Measurements from ENCODE around the gene GPRC5C.
A peak's percentile ranks its signal among the peaks of the same experiment; 100 is the strongest.
"Not testable (repeated sequence)": the region's sequence is repeated elsewhere in the genome, so short reads cannot be mapped to it uniquely, and the experiment has no call there.

The GPRC5C gene

GRCh38 chr17:74472890-74473289 lies 41.0 kb downstream of the GPRC5C start:
- DNase-seq (ENCODE audit: low read depth) = no peak

- DNase-seq (ENCODE audit: low read depth) = no peak
Measured at GRCh38 chr17:74473294-74473693, 41.4 kb downstream of the GPRC5C start.

GRCh38 chr17:74474043-74474792 lies 42.3 kb downstream of the GPRC5C start:
- DNase-seq (ENCODE audit: low read depth) = no peak

GRCh38 chr17:74475189-74475588 lies 43.3 kb downstream of the GPRC5C start:
- no peak for DNase-seq (ENCODE audit: low read depth)

- no peak for DNase-seq (ENCODE audit: low read depth)
Measured at GRCh38 chr17:74477411-74477810, 45.5 kb downstream of the GPRC5C start.

GRCh38 chr17:74478420-74479100 lies 46.7 kb downstream of the GPRC5C start:
- DNase-seq (ENCODE audit: low read depth) = no peak

- DNase-seq (ENCODE audit: low read depth) = no peak
Measured at GRCh38 chr17:74480290-74480689, 48.4 kb downstream of the GPRC5C start.

- no peak for DNase-seq (ENCODE audit: low read depth)
Measured at GRCh38 chr17:74481621-74482020, 49.7 kb downstream of the GPRC5C start.

GRCh38 chr17:74484066-74484465 lies 52.2 kb downstream of the GPRC5C start:
- no peak for DNase-seq (ENCODE audit: low read depth)

- DNase-seq (ENCODE audit: low read depth) = no peak
Measured at GRCh38 chr17:74485022-74485743, 53.3 kb downstream of the GPRC5C start.

- no peak for DNase-seq (ENCODE audit: low read depth)
Measured at GRCh38 chr17:74485841-74486240, 54.0 kb downstream of the GPRC5C start.

- DNase-seq (ENCODE audit: low read depth) = not testable (repeated sequence)
Measured at GRCh38 chr17:74488276-74488675, 56.4 kb downstream of the GPRC5C start.

GRCh38 chr17:74490716-74491115 lies 58.8 kb downstream of the GPRC5C start:
- DNase-seq (ENCODE audit: low read depth) = no peak

GRCh38 chr17:74491626-74492025 lies 59.7 kb downstream of the GPRC5C start:
- no peak for DNase-seq (ENCODE audit: low read depth)

GRCh38 chr17:74493331-74493833 lies 61.5 kb downstream of the GPRC5C start:
- DNase-seq (ENCODE audit: low read depth) = peak; percentile 61

All from iris pigment epithelial cell (primary cell).